Type B pancreatic cell (in vitro differentiated cells): ENCODE results near the gene CACNA1B. TPM values are rescaled to one million over a fixed set of nuclear protein-coding genes. Genes with fewer than 3 reads are reported as not detected.

Experiments used
- DNase-seq: peaks from one replicate; pipeline ENCODE4 v3.0.0; 2021; ENCODE audit warnings: mixed read lengths; ENCODE audit not compliant: unreplicated experiment; ENCODE audit errors: extremely low spot score
- H3K27ac Mint-ChIP-seq: 2 replicates; pipeline ENCODE4 v1.8.0; 2021; ENCODE audit warnings: mild to moderate bottlenecking, mixed read lengths
- H3K27me3 Mint-ChIP-seq: 2 replicates; pipeline ENCODE4 v1.8.0; 2021; ENCODE audit warnings: mixed read lengths
- H3K36me3 Mint-ChIP-seq: 2 replicates; pipeline ENCODE4 v1.8.0; 2021; ENCODE audit warnings: mixed read lengths
- H3K4me1 Mint-ChIP-seq: one replicate; pipeline ENCODE4 v1.8.0; 2021; ENCODE audit warnings: mixed read lengths; ENCODE audit not compliant: unreplicated experiment
- H3K4me3 Mint-ChIP-seq: 2 replicates; pipeline ENCODE4 v1.8.0; 2021; ENCODE audit warnings: mild to moderate bottlenecking, mixed read lengths
- H3K9me3 Mint-ChIP-seq: 2 replicates; pipeline ENCODE4 v1.8.0; 2021; ENCODE audit warnings: mixed read lengths
- total RNA-seq: library from RNA; stranded (reverse); gene quantifications from 2 replicates; pipeline ENCODE4 v1.2.1, GENCODE V29; 2021; ENCODE audit warnings: low replicate concordance
- TF ChIP-seq, protein P1 (sequence below): fragments of 200-600 bp; sonication (generic); conservative IDR thresholded peaks from 2 replicates; pipeline ENCODE4 v1.5.0; 2021; ENCODE audit warnings: antibody characterized with exemption, mild to moderate bottlenecking

CACNA1B gene
- total RNA-seq, 1 donor from 2014 or later = 2.4 TPM

GRCh38 chr9:137973829-137974416, 96.3 kb downstream of the CACNA1B start:
- no peak overlapping the region for H3K4me3 Mint-ChIP-seq
- no peaks in the 10 kb centered on the region for H3K9me3 Mint-ChIP-seq
- H3K36me3 Mint-ChIP-seq = no peaks in the 10 kb centered on the region
- H3K27me3 Mint-ChIP-seq = no peaks in the 10 kb centered on the region
- DNase-seq = no peak
- TF ChIP-seq, protein P1, sequence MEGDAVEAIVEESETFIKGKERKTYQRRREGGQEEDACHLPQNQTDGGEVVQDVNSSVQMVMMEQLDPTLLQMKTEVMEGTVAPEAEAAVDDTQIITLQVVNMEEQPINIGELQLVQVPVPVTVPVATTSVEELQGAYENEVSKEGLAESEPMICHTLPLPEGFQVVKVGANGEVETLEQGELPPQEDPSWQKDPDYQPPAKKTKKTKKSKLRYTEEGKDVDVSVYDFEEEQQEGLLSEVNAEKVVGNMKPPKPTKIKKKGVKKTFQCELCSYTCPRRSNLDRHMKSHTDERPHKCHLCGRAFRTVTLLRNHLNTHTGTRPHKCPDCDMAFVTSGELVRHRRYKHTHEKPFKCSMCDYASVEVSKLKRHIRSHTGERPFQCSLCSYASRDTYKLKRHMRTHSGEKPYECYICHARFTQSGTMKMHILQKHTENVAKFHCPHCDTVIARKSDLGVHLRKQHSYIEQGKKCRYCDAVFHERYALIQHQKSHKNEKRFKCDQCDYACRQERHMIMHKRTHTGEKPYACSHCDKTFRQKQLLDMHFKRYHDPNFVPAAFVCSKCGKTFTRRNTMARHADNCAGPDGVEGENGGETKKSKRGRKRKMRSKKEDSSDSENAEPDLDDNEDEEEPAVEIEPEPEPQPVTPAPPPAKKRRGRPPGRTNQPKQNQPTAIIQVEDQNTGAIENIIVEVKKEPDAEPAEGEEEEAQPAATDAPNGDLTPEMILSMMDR = no peak
- peaks cover 8% of the 10 kb centered on the region for H3K4me1 Mint-ChIP-seq
- no peak overlapping the region for H3K27ac Mint-ChIP-seq

- TF ChIP-seq, protein P1 = no peak
- H3K27ac Mint-ChIP-seq = no peak overlapping the region
- peaks cover 8% of the 10 kb centered on the region for H3K4me1 Mint-ChIP-seq
- H3K9me3 Mint-ChIP-seq = no peaks in the 10 kb centered on the region
- no peaks in the 10 kb centered on the region for H3K27me3 Mint-ChIP-seq
- H3K36me3 Mint-ChIP-seq = no peaks in the 10 kb centered on the region
- peak; percentile 59 for DNase-seq
- H3K4me3 Mint-ChIP-seq = no peak overlapping the region
These were observed 97.4 kb downstream of the CACNA1B start for GRCh38 chr9:137974746-137975526.

DNA sequence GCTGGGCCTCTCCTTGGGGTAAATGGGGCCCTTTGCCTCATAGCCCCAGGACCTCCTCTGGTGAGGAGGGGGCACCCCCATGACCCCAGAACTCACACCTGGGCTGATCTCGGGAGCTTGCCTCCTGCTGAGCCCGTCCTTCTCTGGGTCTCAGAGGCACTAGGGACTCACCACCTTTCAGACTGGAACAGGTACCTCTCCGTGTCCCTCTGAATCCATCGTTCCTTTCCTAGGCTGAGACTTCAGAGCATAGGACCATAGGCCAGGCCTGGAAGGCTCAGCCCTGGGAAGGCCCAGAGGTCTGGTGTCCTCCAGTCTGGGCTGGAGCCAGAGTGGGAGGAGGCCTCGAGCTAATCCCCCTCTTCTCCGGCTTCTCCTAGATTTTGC, 97.9 kb downstream of the CACNA1B start:
- Mint-ChIP-seq H3K27ac (no peak overlapping the region), H3K9me3 (no peaks in the 10 kb centered on the region), H3K27me3 (no peaks in the 10 kb centered on the region), H3K36me3 (no peaks in the 10 kb centered on the region), H3K4me3 (no peak overlapping the region), H3K4me1 (peaks cover 5% of the 10 kb centered on the region)
- DNase-seq = peak; percentile 42
- TF ChIP-seq, protein P1 = no peak

- Mint-ChIP-seq H3K9me3 (no peaks in the 10 kb centered on the region), H3K36me3 (no peaks in the 10 kb centered on the region), H3K4me1 (peaks cover under 1% of the 10 kb centered on the region), H3K27ac (no peak overlapping the region), H3K27me3 (no peaks in the 10 kb centered on the region), H3K4me3 (no peak overlapping the region)
- no peak for DNase-seq
- TF ChIP-seq, protein P1 = no peak
These were observed 98.5 kb downstream of the CACNA1B start for GRCh38 chr9:137975936-137976565.

- peaks cover 4% of the 10 kb centered on the region for H3K27me3 Mint-ChIP-seq
- DNase-seq = no peak
- no peak overlapping the region for H3K4me3 Mint-ChIP-seq
- no peak overlapping the region for H3K27ac Mint-ChIP-seq
- H3K4me1 Mint-ChIP-seq = no peaks in the 10 kb centered on the region
- peaks cover 4% of the 10 kb centered on the region for H3K9me3 Mint-ChIP-seq
- TF ChIP-seq, protein P1 = no peak
- no peaks in the 10 kb centered on the region for H3K36me3 Mint-ChIP-seq
These were observed 100.1 kb downstream of the CACNA1B start for GRCh38 chr9:137977571-137978261.
